H1 (cell line): ENCODE data around the gene CTNNA3. TPM values are rescaled to one million over a fixed set of nuclear protein-coding genes. Genes with fewer than 3 reads are reported as not detected.

Source experiments
- CTCF ChIA-PET: fragments of 300-600 bp; sonication (Branson Sonifier 250); formaldehyde crosslinking; loops from one replicate; lab custom pipeline; 2021; ENCODE audit not compliant: partially characterized antibody; lab: Charles Lee
- POLR2A ChIA-PET: fragments of 300-600 bp; sonication (Branson Sonifier 250); formaldehyde crosslinking; loops from one replicate; lab custom pipeline; 2021; ENCODE audit warnings: inconsistent platforms; ENCODE audit not compliant: partially characterized antibody; lab: Charles Lee
- DNase-seq, 2 experiments: peaks; one replicate each; pipeline versions ENCODE4 v3.0.0 to v3.0.0-alpha.2; 2010 to 2022; ENCODE audit warnings: low spot score in 2 of 2, low read depth in 1 of 2, mixed read lengths in 1 of 2
- FAIRE-seq: peaks from 2 replicates; lab custom pipeline; 2011; peaks lifted over from hg19 to GRCh38; lab: Jason Lieb, UNC
- H2AFZ ChIP-seq: 2 replicates; pipeline ENCODE4 v1.8.1; 2012; ENCODE audit warnings: low read length, inconsistent platforms
- H2AK5ac ChIP-seq: 2 replicates; pipeline ENCODE4 v1.6.1; 2013; ENCODE audit warnings: low read depth, low read length
- H2BK120ac ChIP-seq: replicated peaks from 2 replicates; pipeline ENCODE3; 2013; ENCODE audit warnings: low read depth, low read length, inconsistent platforms
- H2BK12ac ChIP-seq: 2 replicates; pipeline ENCODE4 v1.6.1; 2013; ENCODE audit warnings: low read depth, low read length
- H2BK15ac ChIP-seq: 2 replicates; pipeline ENCODE4 v1.6.1; 2013; ENCODE audit warnings: low read length
- H2BK20ac ChIP-seq: 2 replicates; pipeline ENCODE4 v1.6.1; 2013; ENCODE audit warnings: low read length
- H2BK5ac ChIP-seq: 2 replicates; pipeline ENCODE4 v1.6.1; 2013; ENCODE audit warnings: low read depth, low read length
- H3K14ac ChIP-seq: 2 replicates; pipeline ENCODE4 v1.6.1; 2013; ENCODE audit warnings: inconsistent platforms; ENCODE audit not compliant: insufficient read length
- H3K18ac ChIP-seq: 2 replicates; pipeline ENCODE4 v1.6.1; 2013; ENCODE audit warnings: low read length; ENCODE audit errors: extremely low read depth
- H3K23ac ChIP-seq: 2 replicates; pipeline ENCODE4 v1.6.1; 2013; ENCODE audit warnings: inconsistent platforms; ENCODE audit not compliant: insufficient read length
- H3K23me2 ChIP-seq: 2 replicates; pipeline ENCODE4 v1.6.1; 2013; ENCODE audit warnings: low read depth, low read length
- H3K27ac ChIP-seq: 2 replicates; pipeline ENCODE4 v1.6.1; 2011; ENCODE audit warnings: low read depth, low read length, inconsistent platforms
- H3K27me3 ChIP-seq, 4 experiments: replicated peaks in 1 of 4; 1 replicate in 1 of 4; 2 replicates in 3 of 4; pipeline versions ENCODE4 v1.6.1 to v1.8.1; 2011 to 2013; ENCODE audit warnings: low read length in 3 of 4, mild to moderate bottlenecking in 3 of 4, inconsistent platforms in 2 of 4, mixed read lengths in 2 of 4, moderate library complexity in 1 of 4; ENCODE audit not compliant: control insufficient read depth in 3 of 4, insufficient read depth in 3 of 4; ENCODE audit errors: extremely low read depth in 1 of 4
- H3K36me3 ChIP-seq, 4 experiments: 2 replicates each; pipeline versions ENCODE4 v1.6.1 to v1.8.1; 2011 to 2013; ENCODE audit warnings: mild to moderate bottlenecking in 4 of 4, low read length in 3 of 4, moderate library complexity in 2 of 4, control low read depth in 1 of 4, inconsistent platforms in 1 of 4; ENCODE audit not compliant: insufficient read depth in 4 of 4, control insufficient read depth in 2 of 4
- H3K4ac ChIP-seq: replicated peaks from 2 replicates; pipeline ENCODE3; 2013; ENCODE audit warnings: low read length, low read depth, mixed read lengths, inconsistent platforms; ENCODE audit not compliant: insufficient read length
- H3K4me1 ChIP-seq, 4 experiments: replicated peaks in 1 of 4; 1 replicate in 1 of 4; 2 replicates in 3 of 4; pipeline versions ENCODE4 v1.6.1 to v1.8.1; 2011 to 2013; ENCODE audit warnings: low read length in 3 of 4, inconsistent platforms in 2 of 4, mixed read lengths in 1 of 4; ENCODE audit not compliant: insufficient read depth in 4 of 4, control insufficient read depth in 3 of 4
- H3K4me2 ChIP-seq, 2 experiments: 2 replicates each; pipeline versions ENCODE4 v1.6.1 to v1.8.1; 2011 to 2013; ENCODE audit warnings: low read depth in 2 of 2, low read length in 2 of 2, control low read depth in 1 of 2, inconsistent platforms in 1 of 2, mild to moderate bottlenecking in 1 of 2; ENCODE audit not compliant: insufficient read depth in 1 of 2
- H3K4me3 ChIP-seq, 4 experiments: fragments of 200-600, 300-600 bp in 1 of 4; sonication (generic), shearing (Covaris generic), sonication (Bioruptor Twin) in 1 of 4; 2 replicates each; pipeline versions ENCODE4 v1.5.1 to v1.8.1; 2011 to 2016; ENCODE audit warnings: low read length in 4 of 4, low read depth in 3 of 4, control low read depth in 2 of 4, inconsistent platforms in 2 of 4, mild to moderate bottlenecking in 2 of 4, mixed read lengths in 1 of 4, moderate library complexity in 1 of 4; ENCODE audit not compliant: insufficient read depth in 2 of 4; ENCODE audit errors: extremely low read depth in 1 of 4
- H3K56ac ChIP-seq: replicated peaks from 2 replicates; pipeline ENCODE3; 2013; ENCODE audit warnings: low read depth, mild to moderate bottlenecking, mixed read lengths, low read length, inconsistent platforms; ENCODE audit not compliant: insufficient read length
- H3K79me1 ChIP-seq: 2 replicates; pipeline ENCODE4 v1.6.1; 2013; ENCODE audit warnings: low read depth, low read length, control low read depth
- H3K79me2 ChIP-seq, 2 experiments: 2 replicates each; pipeline versions ENCODE4 v1.6.1 to v1.8.1; 2012 to 2013; ENCODE audit warnings: low read length in 2 of 2, mild to moderate bottlenecking in 2 of 2, inconsistent platforms in 1 of 2; ENCODE audit not compliant: insufficient read depth in 2 of 2, control insufficient read depth in 1 of 2
- H3K9ac ChIP-seq, 4 experiments: replicated peaks in 1 of 4; 1 replicate in 1 of 4; 2 replicates in 3 of 4; pipeline versions ENCODE4 v1.6.1 to v1.8.1; 2011 to 2013; ENCODE audit warnings: low read depth in 3 of 4, low read length in 3 of 4, control low read depth in 2 of 4, mild to moderate bottlenecking in 2 of 4, moderate library complexity in 2 of 4, inconsistent platforms in 1 of 4; ENCODE audit errors: extremely low read depth in 1 of 4
- H3K9me3 ChIP-seq, 2 experiments: 2 replicates each; pipeline versions ENCODE4 v1.6.1 to v1.8.1; 2012 to 2013; ENCODE audit warnings: mild to moderate bottlenecking in 2 of 2, moderate library complexity in 2 of 2, control low read depth in 1 of 2, inconsistent platforms in 1 of 2, low read depth in 1 of 2, low read length in 1 of 2, mixed read lengths in 1 of 2; ENCODE audit not compliant: insufficient read depth in 2 of 2
- H4K20me1 ChIP-seq, 2 experiments: replicated peaks in 1 of 2; 2 replicates each; pipeline versions ENCODE3 to v1.8.1; 2011 to 2013; ENCODE audit warnings: inconsistent platforms in 2 of 2, low read length in 2 of 2, mild to moderate bottlenecking in 1 of 2; ENCODE audit not compliant: insufficient read depth in 2 of 2, control insufficient read depth in 1 of 2
- H4K5ac ChIP-seq: 2 replicates; pipeline ENCODE4 v1.6.1; 2013; ENCODE audit warnings: low read length, low read depth, mixed read lengths, inconsistent platforms; ENCODE audit not compliant: insufficient read length
- H4K8ac ChIP-seq: 2 replicates; pipeline ENCODE4 v1.8.0; 2013; ENCODE audit warnings: mild to moderate bottlenecking, moderate library complexity, low read length, inconsistent platforms; ENCODE audit not compliant: insufficient read depth; ENCODE audit errors: extremely low read depth
- H4K91ac ChIP-seq: replicated peaks from 2 replicates; pipeline ENCODE3; 2013; ENCODE audit warnings: low read length, mixed read lengths, inconsistent platforms; ENCODE audit not compliant: insufficient read length
- CEBPB ChIP-seq: IDR thresholded peaks from 2 replicates; pipeline ENCODE4 v1.6.1; 2012; ENCODE audit warnings: low read depth, low read length
- CHD1 ChIP-seq: IDR thresholded peaks from 2 replicates; pipeline ENCODE4 v1.6.1; 2012; ENCODE audit warnings: low read depth, low read length, improper control_type of control experiment
- CHD2 ChIP-seq: IDR thresholded peaks from 2 replicates; pipeline ENCODE4 v1.6.1; 2012; ENCODE audit warnings: low read length, improper control_type of control experiment
- EGR1 ChIP-seq: IDR thresholded peaks from 2 replicates; pipeline ENCODE4 v1.6.1; 2011; ENCODE audit warnings: low read depth, low read length, borderline replicate concordance
- GABPA ChIP-seq: IDR thresholded peaks from 2 replicates; pipeline ENCODE4 v1.6.1; 2011; ENCODE audit warnings: mild to moderate bottlenecking, low read length, moderate library complexity, borderline replicate concordance; ENCODE audit not compliant: insufficient read depth
- KDM1A ChIP-seq: fragments of 200-600, 300-600 bp; sonication (generic); IDR thresholded peaks from 2 replicates; pipeline ENCODE4 v1.7.1; 2016; ENCODE audit warnings: mild to moderate bottlenecking, low read length, borderline replicate concordance
- KDM4A ChIP-seq: IDR thresholded peaks from one replicate; pipeline ENCODE4 v1.7.1; 2012; ENCODE audit warnings: low read depth, mild to moderate bottlenecking, moderate library complexity, low read length, inconsistent platforms; ENCODE audit not compliant: severe bottlenecking
- RBBP5 ChIP-seq: IDR thresholded peaks from 2 replicates; pipeline ENCODE4 v1.7.1; 2012; ENCODE audit warnings: low read depth, mild to moderate bottlenecking, inconsistent platforms, low read length, moderate library complexity, borderline replicate concordance
- RNF2 ChIP-seq: fragments of 200-900, 300-1000 bp; sonication (generic); IDR thresholded peaks from 2 replicates; pipeline ENCODE4 v1.7.1; 2016; ENCODE audit warnings: borderline replicate concordance, low read depth, mild to moderate bottlenecking, antibody characterized with exemption, low read length; ENCODE audit not compliant: poor library complexity, severe bottlenecking; ENCODE audit errors: missing control alignments
- SRF ChIP-seq: IDR thresholded peaks from 2 replicates; pipeline ENCODE4 v1.6.1; 2011; ENCODE audit warnings: mild to moderate bottlenecking, low read depth, low read length, moderate library complexity
- TBP ChIP-seq: IDR thresholded peaks from 2 replicates; pipeline ENCODE4 v1.6.1; 2011; ENCODE audit warnings: low read depth, low read length, improper control_type of control experiment
- WGBS, 2 experiments: shearing (Covaris generic) in 1 of 2; methylation state at CpG; one replicate each; pipeline versions ENCODE4 v1.1.6 to v1.1.7; 2013 to 2015; ENCODE audit warnings: low lambda C conversion rate in 2 of 2, mixed read lengths in 2 of 2, inconsistent platforms in 1 of 2, low coverage in 1 of 2, missing lambda C conversion rate in 1 of 2; ENCODE audit not compliant: insufficient replicate concordance in 2 of 2, insufficient coverage in 1 of 2, insufficient read length in 1 of 2; ENCODE audit errors: extremely low coverage in 1 of 2, missing lambda C conversion rate in 1 of 2; 5-methylcytosine and 5-hydroxymethylcytosine counted together
- polyA plus RNA-seq, 7 experiments: library from polyadenylated mRNA; depleted of rRNA in 3 of 7; stranded (reverse) in 5 of 7; unstranded in 2 of 7; fragments of >200 nt in 5 of 7; fragments of 200-250 nt in 2 of 7; gene quantifications; 1 replicate in 5 of 7; 2 replicates in 1 of 7; 4 replicates in 1 of 7; pipeline versions ENCODE4 v1.2.1 to v1.2.3, GENCODE V29; 2011 to 2013; ENCODE audit warnings: missing spikeins in 2 of 7, mixed read lengths in 2 of 7
- total RNA-seq: library from RNA; stranded (reverse); fragmentation: NEBNext Ultra II Directional; extraction: Animal tissue kit (Norgen Biotek cat#: 25700); gene quantifications from 2 replicates; pipeline ENCODE4 v1.2.1, GENCODE V29; 2021
- TF ChIP-seq, protein P1 (sequence below): IDR thresholded peaks from 2 replicates; pipeline ENCODE4 v1.6.1; 2012; ENCODE audit warnings: inconsistent platforms
- TF ChIP-seq, protein P2 (sequence below): IDR thresholded peaks from 2 replicates; pipeline ENCODE4 v1.6.1; 2011; ENCODE audit warnings: low read length, improper control_type of control experiment

Gene CTNNA3
- total and polyA plus RNA-seq, 2 of the 8 experiments (the other 6 are each of a cell fraction or from before 2014, with no cell fraction given) = 1.3 to 1.5 TPM

DNA sequence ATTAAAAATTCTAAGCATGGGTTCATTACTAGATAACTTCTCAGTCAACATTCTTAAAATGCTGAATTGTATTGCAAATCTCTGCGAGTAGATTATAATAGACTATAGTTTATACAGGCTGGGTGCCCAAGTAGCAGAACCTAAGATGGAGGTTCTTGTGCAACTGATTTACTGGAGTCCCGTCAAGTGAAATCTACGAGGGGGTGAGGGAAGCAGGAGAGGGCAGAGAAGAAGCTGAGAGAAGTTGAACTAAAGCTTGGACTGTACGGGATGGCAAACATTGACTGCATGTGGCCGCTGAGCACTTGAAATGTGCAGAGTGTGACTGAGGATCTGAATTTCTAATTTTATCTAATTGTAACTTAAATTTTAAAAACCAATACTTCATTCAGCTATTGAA, 124.5 kb downstream of the CTNNA3 start:
- Histone ChIP-seq H2BK20ac (no peak overlapping the region), H3K36me3 (no peaks in the 10 kb centered on the region), H3K4me2 (no peak overlapping the region), H3K79me2 (no peaks in the 10 kb centered on the region), H3K18ac (no peak overlapping the region), H3K79me1 (no peaks in the 10 kb centered on the region), H3K27me3 (no peaks in the 10 kb centered on the region), H3K4me3 (no peak overlapping the region), H3K14ac (no peak overlapping the region), H3K9ac (no peak overlapping the region), H3K56ac (no peak overlapping the region), H4K20me1 (no peaks in the 10 kb centered on the region), H4K5ac (no peak overlapping the region), H3K23me2 (no peaks in the 10 kb centered on the region), H2BK15ac (no peak overlapping the region), H3K23ac (no peak overlapping the region), H2BK5ac (no peak overlapping the region), H4K91ac (no peak overlapping the region), H3K4me1 (no peaks in the 10 kb centered on the region), H2BK120ac (no peak overlapping the region), H2BK12ac (no peak overlapping the region), H3K9me3 (no peaks in the 10 kb centered on the region), H3K27ac (no peak overlapping the region), H2AK5ac (no peak overlapping the region), H4K8ac (no peak overlapping the region), H2AFZ (no peak overlapping the region), H3K4ac (no peak overlapping the region)
- no peak for FAIRE-seq
- no peak for DNase-seq
- POLR2A ChIA-PET = no interaction called here
- TF ChIP-seq SRF = no peak
- no peak for TF ChIP-seq KDM1A
- TF ChIP-seq CHD2 = no peak
- TF ChIP-seq, protein P1, sequence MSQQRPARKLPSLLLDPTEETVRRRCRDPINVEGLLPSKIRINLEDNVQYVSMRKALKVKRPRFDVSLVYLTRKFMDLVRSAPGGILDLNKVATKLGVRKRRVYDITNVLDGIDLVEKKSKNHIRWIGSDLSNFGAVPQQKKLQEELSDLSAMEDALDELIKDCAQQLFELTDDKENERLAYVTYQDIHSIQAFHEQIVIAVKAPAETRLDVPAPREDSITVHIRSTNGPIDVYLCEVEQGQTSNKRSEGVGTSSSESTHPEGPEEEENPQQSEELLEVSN = no peak
- TF ChIP-seq RNF2 = no peak
- no peak for TF ChIP-seq CHD1
- no peak for TF ChIP-seq RBBP5
- no peak for TF ChIP-seq TBP
- TF ChIP-seq KDM4A = no peak
- TF ChIP-seq EGR1 = no peak
- no peak for TF ChIP-seq CEBPB
- TF ChIP-seq GABPA = no peak
- TF ChIP-seq, protein P2, sequence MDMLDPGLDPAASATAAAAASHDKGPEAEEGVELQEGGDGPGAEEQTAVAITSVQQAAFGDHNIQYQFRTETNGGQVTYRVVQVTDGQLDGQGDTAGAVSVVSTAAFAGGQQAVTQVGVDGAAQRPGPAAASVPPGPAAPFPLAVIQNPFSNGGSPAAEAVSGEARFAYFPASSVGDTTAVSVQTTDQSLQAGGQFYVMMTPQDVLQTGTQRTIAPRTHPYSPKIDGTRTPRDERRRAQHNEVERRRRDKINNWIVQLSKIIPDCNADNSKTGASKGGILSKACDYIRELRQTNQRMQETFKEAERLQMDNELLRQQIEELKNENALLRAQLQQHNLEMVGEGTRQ = no peak
- WGBS, 2 experiments = 91% methylated on average over 5 of the region's 5 CpGs; no CpG with 5 or more reads in 1 of the 2 experiments
- CTCF ChIA-PET = interaction anchor here (0.6 kb wide), 1 partner anchor 381 kb away, joined by 3 read pairs; no protein-coding TSS in a partner anchor
